Measurements from ENCODE around the gene CDKN2A.
"Not testable (repeated sequence)": the region's sequence is repeated elsewhere in the genome, so short reads cannot be mapped to it uniquely, and the experiment has no call there.

The CDKN2A gene

GRCh38 chr9:21964925-21965385 lies 29.2 kb downstream of the CDKN2A start:
- TF ChIP-seq, protein P1, sequence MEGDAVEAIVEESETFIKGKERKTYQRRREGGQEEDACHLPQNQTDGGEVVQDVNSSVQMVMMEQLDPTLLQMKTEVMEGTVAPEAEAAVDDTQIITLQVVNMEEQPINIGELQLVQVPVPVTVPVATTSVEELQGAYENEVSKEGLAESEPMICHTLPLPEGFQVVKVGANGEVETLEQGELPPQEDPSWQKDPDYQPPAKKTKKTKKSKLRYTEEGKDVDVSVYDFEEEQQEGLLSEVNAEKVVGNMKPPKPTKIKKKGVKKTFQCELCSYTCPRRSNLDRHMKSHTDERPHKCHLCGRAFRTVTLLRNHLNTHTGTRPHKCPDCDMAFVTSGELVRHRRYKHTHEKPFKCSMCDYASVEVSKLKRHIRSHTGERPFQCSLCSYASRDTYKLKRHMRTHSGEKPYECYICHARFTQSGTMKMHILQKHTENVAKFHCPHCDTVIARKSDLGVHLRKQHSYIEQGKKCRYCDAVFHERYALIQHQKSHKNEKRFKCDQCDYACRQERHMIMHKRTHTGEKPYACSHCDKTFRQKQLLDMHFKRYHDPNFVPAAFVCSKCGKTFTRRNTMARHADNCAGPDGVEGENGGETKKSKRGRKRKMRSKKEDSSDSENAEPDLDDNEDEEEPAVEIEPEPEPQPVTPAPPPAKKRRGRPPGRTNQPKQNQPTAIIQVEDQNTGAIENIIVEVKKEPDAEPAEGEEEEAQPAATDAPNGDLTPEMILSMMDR (IDR thresholded peaks at IDR 0.05; ENCODE audit: insufficient read depth, missing control alignments): no peak
- no peak for FAIRE-seq
- no peak for DNase-seq (ENCODE audit: insufficient read length, low spot score)

DNA sequence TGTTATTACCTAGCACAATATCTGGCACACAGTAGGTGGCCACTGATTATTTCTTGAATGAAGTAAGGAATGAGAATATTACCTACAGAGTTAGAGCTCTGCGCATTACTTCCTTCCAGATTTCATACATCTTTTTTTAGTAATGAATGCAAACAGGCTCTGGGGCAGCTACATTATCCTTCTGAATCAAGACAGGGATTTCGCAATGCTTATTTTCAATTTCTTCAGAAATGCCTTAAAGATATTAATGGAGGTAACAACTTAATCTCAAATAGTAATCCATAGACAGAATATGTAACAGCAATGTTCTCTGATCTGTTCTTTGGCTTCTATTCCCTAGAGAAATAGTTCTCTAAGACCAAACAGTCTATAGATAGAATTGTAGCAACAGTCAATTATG lies 32.6 kb downstream of the CDKN2A start:
- TF ChIP-seq, protein P1 (IDR thresholded peaks at IDR 0.05; ENCODE audit: insufficient read depth, missing control alignments): no peak
- no peak for FAIRE-seq
- no peak for DNase-seq (ENCODE audit: insufficient read length, low spot score)

- not testable (repeated sequence) for FAIRE-seq; DNase-seq (ENCODE audit: insufficient read length, low spot score)
These were observed 34.9 kb downstream of the CDKN2A start for GRCh38 chr9:21959268-21959667.

GRCh38 chr9:21958833-21959232 lies 35.4 kb downstream of the CDKN2A start:
- no peak for DNase-seq (ENCODE audit: insufficient read length, low spot score)
- TF ChIP-seq, protein P1 (IDR thresholded peaks at IDR 0.05; ENCODE audit: insufficient read depth, missing control alignments): no peak
- no peak for FAIRE-seq

- TF ChIP-seq, protein P1 (IDR thresholded peaks at IDR 0.05; ENCODE audit: insufficient read depth, missing control alignments): no peak
- FAIRE-seq (no peak), DNase-seq (ENCODE audit: insufficient read length, low spot score) (no peak)
These were observed 48.6 kb downstream of the CDKN2A start for GRCh38 chr9:21945606-21946005.

GRCh38 chr9:21943464-21943863 lies 50.7 kb downstream of the CDKN2A start:
- FAIRE-seq (no peak), DNase-seq (ENCODE audit: insufficient read length, low spot score) (no peak)
- TF ChIP-seq, protein P1 (IDR thresholded peaks at IDR 0.05; ENCODE audit: insufficient read depth, missing control alignments): no peak

DNA sequence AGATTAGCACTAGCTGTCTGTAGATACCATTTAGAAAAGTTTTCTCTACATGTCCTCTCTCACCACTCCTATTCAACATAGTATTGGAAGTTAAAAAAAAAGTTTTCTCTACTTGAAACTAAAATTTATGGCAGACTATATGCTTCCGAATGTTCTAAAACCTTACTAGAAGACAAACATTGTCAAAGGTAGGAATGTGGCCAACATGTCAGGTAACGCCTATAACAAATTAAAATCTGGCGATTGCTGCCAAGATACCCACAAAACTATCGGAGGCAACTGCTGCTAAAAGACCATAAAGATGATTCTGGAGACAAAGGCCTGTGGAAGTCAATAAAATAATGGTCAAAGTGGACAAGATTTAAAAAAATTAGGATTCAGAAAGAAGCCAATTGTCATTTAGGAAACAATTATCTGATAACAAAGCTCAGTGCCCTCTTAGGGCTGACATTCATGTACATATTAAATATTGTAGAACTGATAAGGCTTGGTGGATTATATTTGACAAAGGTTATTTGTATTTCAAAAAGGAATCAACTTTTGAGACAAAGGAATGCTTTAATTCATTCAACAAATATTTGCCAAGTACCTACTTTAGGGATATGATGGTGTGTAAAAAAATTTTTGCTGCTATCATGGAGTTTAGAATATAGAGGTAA lies 52.7 kb downstream of the CDKN2A start:
- no peak for FAIRE-seq
- TF ChIP-seq, protein P1 (IDR thresholded peaks at IDR 0.05; ENCODE audit: insufficient read depth, missing control alignments): no peak
- no peak for DNase-seq (ENCODE audit: insufficient read length, low spot score)

Measured in D721Med (cell line).